Activated B cell treated with CpG ODN at 0.5 μM for 24 hours (primary cell): ENCODE measurements around the gene SYPL1. TPM values are rescaled to one million over a fixed set of nuclear protein-coding genes. Genes with fewer than 3 reads are reported as not detected.

ENCODE experiments used
- ATAC-seq: fragments of 200-7000 bp; cut with Tn5 transposase; one replicate; pipeline ENCODE4 v1.10.0; 2021; ENCODE audit warnings: low read depth, mild to moderate bottlenecking, moderate library complexity
- CTCF ChIA-PET: fragments of 350-600 bp; sonication (Branson Sonifier 250); formaldehyde crosslinking; loops from one replicate; lab custom pipeline; 2021; ENCODE audit warnings: antibody characterized with exemption; lab: Charles Lee
- POLR2A ChIA-PET: fragments of 350-600 bp; sonication (Branson Sonifier 250); formaldehyde crosslinking; loops from one replicate; lab custom pipeline; 2021; ENCODE audit warnings: antibody characterized with exemption; lab: Charles Lee
- DNase-seq: peaks from one replicate; pipeline ENCODE4 v3.0.0; 2022
- H3K27ac Mint-ChIP-seq: one replicate; pipeline ENCODE4 v1.8.0; 2020; ENCODE audit warnings: mixed read lengths
- H3K27me3 Mint-ChIP-seq: one replicate; pipeline ENCODE4 v1.8.0; 2021; ENCODE audit warnings: mixed read lengths
- H3K36me3 Mint-ChIP-seq: one replicate; pipeline ENCODE4 v1.8.0; 2021; ENCODE audit warnings: low read depth, mixed read lengths
- H3K4me1 Mint-ChIP-seq: one replicate; pipeline ENCODE4 v1.8.0; 2021; ENCODE audit warnings: mixed read lengths
- H3K4me3 Mint-ChIP-seq: one replicate; pipeline ENCODE4 v1.8.0; 2020; ENCODE audit warnings: mild to moderate bottlenecking, mixed read lengths
- H3K9me3 Mint-ChIP-seq: one replicate; pipeline ENCODE4 v1.8.0; 2020; ENCODE audit warnings: mixed read lengths
- CTCF ChIP-seq: fragments of 200-600 bp; IDR thresholded peaks from one replicate; pipeline ENCODE4 v1.8.0; 2022; ENCODE audit warnings: antibody characterized with exemption, mild to moderate bottlenecking
- intact Hi-C: fragments of 100-400 bp; cut with micrococcal nuclease; formaldehyde crosslinking; loops from one replicate; pipeline ENCODE4 v1.15.1; 2024
- total RNA-seq: library from RNA; stranded (reverse); gene quantifications from 2 replicates; pipeline ENCODE4 v1.2.3, GENCODE V29; 2022

Gene SYPL1
- total RNA-seq, 1 donor from 2014 or later: 116 TPM

GRCh38 chr7:106117786-106118544 lies 5.9 kb upstream of the SYPL1 start:
- intact Hi-C loops: no loop called here
- no peak for TF ChIP-seq CTCF
- no peak for DNase-seq
- no peaks in the 10 kb centered on the region for H3K27me3 Mint-ChIP-seq
- peak overlapping the region; percentile 76 for H3K27ac Mint-ChIP-seq
- H3K4me1 Mint-ChIP-seq: peaks cover 54% of the 10 kb centered on the region
- CTCF ChIA-PET: interaction anchor here (1.0 kb wide), 1 partner anchor 37 kb away, joined by 3 read pairs; no protein-coding TSS in a partner anchor
- ATAC-seq: no peak
- no peaks in the 10 kb centered on the region for H3K9me3 Mint-ChIP-seq
- H3K36me3 Mint-ChIP-seq: no peaks in the 10 kb centered on the region
- H3K4me3 Mint-ChIP-seq: no peak overlapping the region
- POLR2A ChIA-PET: interaction anchor here (2.0 kb wide), 1 partner anchor 60 kb away, joined by 14 read pairs; no protein-coding TSS in a partner anchor

GRCh38 chr7:106116161-106116704 lies 4.1 kb upstream of the SYPL1 start:
- Mint-ChIP-seq H3K27me3 (no peaks in the 10 kb centered on the region), H3K4me3 (peak overlapping the region; percentile 53), H3K9me3 (no peaks in the 10 kb centered on the region), H3K4me1 (peaks cover 55% of the 10 kb centered on the region), H3K36me3 (peaks cover 4% of the 10 kb centered on the region), H3K27ac (peak overlapping the region; percentile 76)
- POLR2A ChIA-PET: interaction anchor here (0.7 to 2.0 kb wide), 12 partner anchors 8 to 675 kb away, joined by 3 to 14 read pairs (median 5); no protein-coding TSS in a partner anchor
- TF ChIP-seq CTCF: no peak
- CTCF ChIA-PET: interaction anchor here (1.0 to 7.6 kb wide), 5 partner anchors 10 to 60 kb away, joined by 3 to 59 read pairs (median 4); no protein-coding TSS in a partner anchor
- DNase-seq (no peak), ATAC-seq (no peak)
- intact Hi-C loops: loop anchor here (1.0 kb wide), 2 partner anchors 10 to 39 kb away; no protein-coding TSS in a partner anchor

- Mint-ChIP-seq H3K9me3 (no peaks in the 10 kb centered on the region), H3K4me1 (peaks cover 67% of the 10 kb centered on the region)
- DNase-seq: no peak
These were observed 2.7 kb upstream of the SYPL1 start for GRCh38 chr7:106114716-106115383.

GRCh38 chr7:106112972-106113421 lies 885 bp upstream of the SYPL1 start:
- no peaks in the 10 kb centered on the region for H3K9me3 Mint-ChIP-seq
- peak overlapping the region; percentile 97 for H3K27ac Mint-ChIP-seq
- H3K36me3 Mint-ChIP-seq: peaks cover 26% of the 10 kb centered on the region
- peak overlapping the region; percentile 94 for H3K4me3 Mint-ChIP-seq
- POLR2A ChIA-PET: interaction anchor here (0.8 to 13.5 kb wide), 12 partner anchors 10 to 52 kb away, joined by 3 to 351 read pairs (median 22); no protein-coding TSS in a partner anchor
- ATAC-seq (no peak), DNase-seq (no peak)
- intact Hi-C loops: loop anchor here (1.0 to 5.0 kb wide), 8 partner anchors 24 to 1101 kb away; partner anchors contain the start of genes KMT2E and NAMPT
- no peak for TF ChIP-seq CTCF
- no peaks in the 10 kb centered on the region for H3K27me3 Mint-ChIP-seq
- peaks cover 82% of the 10 kb centered on the region for H3K4me1 Mint-ChIP-seq
- CTCF ChIA-PET: interaction anchor here (1.4 to 7.6 kb wide), 5 partner anchors 14 to 55 kb away, joined by 3 to 59 read pairs (median 5); no protein-coding TSS in a partner anchor

More at GRCh38 chr7:106114716-106115383, 2.7 kb upstream of the SYPL1 start:
- Mint-ChIP-seq H3K36me3 (peaks cover 13% of the 10 kb centered on the region), H3K4me3 (peak overlapping the region; percentile 69), H3K27me3 (no peaks in the 10 kb centered on the region), H3K27ac (peak overlapping the region; percentile 93)
- peak; percentile 9 for ATAC-seq
- CTCF ChIA-PET: interaction anchor here (5.5 to 7.6 kb wide), 2 partner anchors 40 to 57 kb away, joined by 41 to 59 read pairs; no protein-coding TSS in a partner anchor
- TF ChIP-seq CTCF: no peak
- intact Hi-C loops: loop anchor here (5.0 kb wide), 2 partner anchors 308 to 1103 kb away; partner anchors contain the start of gene KMT2E
- POLR2A ChIA-PET: interaction anchor here (0.8 to 13.5 kb wide), 11 partner anchors 11 to 1628 kb away, joined by 3 to 351 read pairs (median 4); no protein-coding TSS in a partner anchor
